Tibial artery (tissue), 4 donors: ENCODE data around the gene LCAT.

Experiments used
- DNase-seq, 2 donors: peaks; one replicate each; pipeline ENCODE4 v3.0.0-alpha.2; 2019
- H3K27ac ChIP-seq, 2 donors: fragments of 200-600 bp; sonication (generic) in 1 of 2; 1 replicate in 1 of 2; 2 replicates in 1 of 2; pipeline ENCODE4 v1.5.1; 2018 to 2019; ENCODE audit warnings: mild to moderate bottlenecking in 1 of 2
- H3K27me3 ChIP-seq, 2 donors: fragments of 200-600 bp; sonication (generic) in 1 of 2; one replicate each; pipeline versions ENCODE4 v1.5.1 to v1.6.0; 2016 to 2019
- H3K36me3 ChIP-seq, 3 donors: fragments of 200-600 bp; sonication (generic) in 2 of 3; one replicate each; pipeline ENCODE4 v1.5.1; 2016 to 2019; ENCODE audit warnings: mild to moderate bottlenecking in 2 of 3
- H3K4me1 ChIP-seq, 4 donors: fragments of 200-600 bp; sonication (generic) in 2 of 4; 1 replicate in 3 of 4; 2 replicates in 1 of 4; pipeline ENCODE4 v1.5.1; 2016 to 2019
- H3K4me3 ChIP-seq, 2 donors: fragments of 200-600 bp; sonication (generic) in 1 of 2; 1 replicate in 1 of 2; 2 replicates in 1 of 2; pipeline ENCODE4 v1.5.1; 2018 to 2019; ENCODE audit warnings: mild to moderate bottlenecking in 2 of 2
- H3K9me3 ChIP-seq, 3 donors: fragments of 200-600 bp; sonication (generic) in 1 of 3; one replicate each; pipeline ENCODE4 v1.5.1; 2016 to 2019
- intact Hi-C: fragments of 100-400 bp; cut with DNase I; formaldehyde crosslinking; loops from one replicate; pipeline ENCODE4 v1.15.0; 2023; ENCODE audit warnings: low total_unique reads
- TF ChIP-seq, protein P1 (sequence below), 2 experiments: fragments of 200-600 bp in 1 of 2; fragments of 450-650 bp in 1 of 2; IDR thresholded peaks; one replicate each; pipeline ENCODE4 v1.5.1; 2017 to 2019; ENCODE audit warnings: antibody characterized with exemption in 2 of 2, mild to moderate bottlenecking in 1 of 2, moderate library complexity in 1 of 2

Gene LCAT

DNA sequence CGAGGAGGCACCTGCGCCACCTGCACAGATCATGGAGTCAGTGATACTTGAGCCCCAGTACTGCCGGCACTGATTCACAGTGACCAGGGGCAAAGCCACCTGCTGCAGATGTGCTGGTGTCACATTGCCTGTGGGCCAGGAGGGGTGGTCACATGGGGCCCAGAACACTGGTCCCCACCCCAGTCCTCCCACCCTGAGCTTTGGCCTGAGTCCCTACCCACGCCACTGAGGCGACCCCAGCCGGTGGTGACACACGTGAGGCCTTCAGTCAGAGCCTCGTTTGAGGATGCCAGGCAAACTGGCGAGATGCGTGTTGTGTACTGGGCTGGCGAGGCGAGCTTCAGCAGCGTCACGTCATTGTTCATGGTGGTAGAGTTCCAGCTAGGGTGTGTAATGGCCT, 13.7 kb downstream of the LCAT start:
- intact Hi-C loops = no loop called here
- no peaks in the 10 kb centered on the region for H3K9me3 ChIP-seq
- no peak overlapping the region for H3K4me3 ChIP-seq
- no peaks in the 10 kb centered on the region for H3K27me3 ChIP-seq
- peaks cover 6 to 64% (median 35%) of the 10 kb centered on the region in 3 donors for H3K36me3 ChIP-seq
- no peak overlapping the region for H3K27ac ChIP-seq
- peaks cover 0 to 35% (median 28%) of the 10 kb centered on the region in 4 donors for H3K4me1 ChIP-seq
- no peak for DNase-seq
- TF ChIP-seq, protein P1, sequence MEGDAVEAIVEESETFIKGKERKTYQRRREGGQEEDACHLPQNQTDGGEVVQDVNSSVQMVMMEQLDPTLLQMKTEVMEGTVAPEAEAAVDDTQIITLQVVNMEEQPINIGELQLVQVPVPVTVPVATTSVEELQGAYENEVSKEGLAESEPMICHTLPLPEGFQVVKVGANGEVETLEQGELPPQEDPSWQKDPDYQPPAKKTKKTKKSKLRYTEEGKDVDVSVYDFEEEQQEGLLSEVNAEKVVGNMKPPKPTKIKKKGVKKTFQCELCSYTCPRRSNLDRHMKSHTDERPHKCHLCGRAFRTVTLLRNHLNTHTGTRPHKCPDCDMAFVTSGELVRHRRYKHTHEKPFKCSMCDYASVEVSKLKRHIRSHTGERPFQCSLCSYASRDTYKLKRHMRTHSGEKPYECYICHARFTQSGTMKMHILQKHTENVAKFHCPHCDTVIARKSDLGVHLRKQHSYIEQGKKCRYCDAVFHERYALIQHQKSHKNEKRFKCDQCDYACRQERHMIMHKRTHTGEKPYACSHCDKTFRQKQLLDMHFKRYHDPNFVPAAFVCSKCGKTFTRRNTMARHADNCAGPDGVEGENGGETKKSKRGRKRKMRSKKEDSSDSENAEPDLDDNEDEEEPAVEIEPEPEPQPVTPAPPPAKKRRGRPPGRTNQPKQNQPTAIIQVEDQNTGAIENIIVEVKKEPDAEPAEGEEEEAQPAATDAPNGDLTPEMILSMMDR (IDR thresholded peaks at IDR 0.05) = no peak

DNA sequence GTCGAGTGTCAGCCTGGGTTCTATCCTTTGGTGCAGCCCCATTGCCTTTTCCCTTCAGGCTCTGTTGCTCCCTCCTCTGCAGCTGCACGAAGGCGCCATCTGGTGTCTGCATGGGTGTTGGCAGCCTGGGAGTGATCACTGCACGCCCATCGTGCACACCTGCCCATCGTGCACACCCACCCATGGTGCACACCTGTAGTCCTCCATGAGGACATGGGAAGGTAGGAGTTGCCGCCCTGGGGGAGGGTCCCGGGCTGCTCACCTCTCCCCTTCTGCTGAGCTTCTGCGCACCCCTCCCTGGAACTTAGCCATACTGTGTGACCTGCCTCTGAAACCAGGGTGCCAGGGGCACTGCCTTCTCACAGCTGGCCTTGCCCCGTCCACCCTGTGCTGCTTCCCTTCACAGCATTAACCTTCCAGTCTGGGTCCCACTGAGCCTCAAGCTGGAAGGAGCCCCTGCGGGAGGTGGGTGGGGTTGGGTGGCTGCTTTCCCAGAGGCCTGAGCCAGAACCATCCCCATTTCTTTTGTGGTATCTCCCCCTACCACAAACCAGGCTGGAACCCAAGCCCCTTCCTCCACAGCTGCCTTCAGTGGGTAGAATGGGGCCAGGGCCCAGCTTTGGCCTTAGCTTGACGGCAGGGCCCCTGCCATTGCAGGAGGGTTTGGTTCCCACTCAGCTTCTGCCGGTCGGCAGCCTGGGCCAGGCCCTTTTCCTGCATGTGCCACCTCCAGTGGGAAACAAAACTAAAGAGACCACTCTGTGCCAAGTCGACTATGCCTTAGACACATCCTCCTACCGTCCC, 15.2 kb downstream of the LCAT start:
- Histone ChIP-seq H3K4me1 (peaks cover 0 to 29% (median 23%) of the 10 kb centered on the region in 4 donors), H3K4me3 (no peak overlapping the region), H3K27ac (no peak overlapping the region), H3K36me3 (peaks cover 6 to 57% (median 35%) of the 10 kb centered on the region in 3 donors), H3K27me3 (no peaks in the 10 kb centered on the region), H3K9me3 (no peaks in the 10 kb centered on the region)
- DNase-seq = peak in 1 of 2 donors; percentile 69
- TF ChIP-seq, protein P1 (IDR thresholded peaks at IDR 0.05) = peak; percentile 88 to 95
- intact Hi-C loops = loop anchor here (2.0 to 10.0 kb wide), 4 partner anchors 46 to 254 kb away; no protein-coding TSS in a partner anchor

- H3K27me3 ChIP-seq = no peaks in the 10 kb centered on the region
- H3K36me3 ChIP-seq = peaks cover 6 to 60% (median 35%) of the 10 kb centered on the region in 3 donors
- no peak overlapping the region for H3K4me3 ChIP-seq
- peaks cover 0 to 31% (median 24%) of the 10 kb centered on the region in 4 donors for H3K4me1 ChIP-seq
- intact Hi-C loops = loop anchor here (2.0 to 10.0 kb wide), 4 partner anchors 45 to 253 kb away; no protein-coding TSS in a partner anchor
- no peak for DNase-seq
- H3K27ac ChIP-seq = no peak overlapping the region
- TF ChIP-seq, protein P1 (IDR thresholded peaks at IDR 0.05) = no peak
- H3K9me3 ChIP-seq = no peaks in the 10 kb centered on the region
Measured at GRCh38 chr16:67928147-67928546, 15.8 kb downstream of the LCAT start.

DNA sequence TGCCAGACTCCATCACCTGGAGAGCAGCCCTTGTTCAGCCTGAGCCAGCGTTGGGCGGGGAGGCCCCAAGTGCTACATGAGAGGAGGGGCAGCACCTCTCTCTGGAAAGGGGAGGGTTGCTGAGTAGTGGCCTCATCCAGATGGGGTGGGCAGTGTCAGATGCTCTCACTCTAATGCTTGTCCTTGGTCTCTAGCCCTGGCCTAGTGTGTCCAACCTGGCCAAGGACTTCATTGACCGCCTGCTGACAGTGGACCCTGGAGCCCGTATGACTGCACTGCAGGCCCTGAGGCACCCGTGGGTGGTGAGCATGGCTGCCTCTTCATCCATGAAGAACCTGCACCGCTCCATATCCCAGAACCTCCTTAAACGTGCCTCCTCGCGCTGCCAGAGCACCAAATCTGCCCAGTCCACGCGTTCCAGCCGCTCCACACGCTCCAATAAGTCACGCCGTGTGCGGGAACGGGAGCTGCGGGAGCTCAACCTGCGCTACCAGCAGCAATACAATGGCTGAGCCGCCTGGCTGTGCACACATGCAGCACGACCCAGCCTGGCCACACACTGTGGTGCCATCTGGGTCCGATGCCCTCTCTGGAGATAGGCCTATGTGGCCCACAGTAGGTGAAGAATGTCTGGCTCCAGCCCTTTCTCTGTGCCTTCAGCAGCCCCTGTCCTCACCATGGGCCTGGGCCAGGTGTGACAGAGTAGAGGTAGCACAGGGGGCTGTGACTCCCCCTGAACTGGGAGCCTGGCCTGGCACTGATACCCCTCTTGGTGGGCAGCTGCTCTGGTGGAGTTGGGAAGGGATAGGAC, 16.6 kb downstream of the LCAT start:
- Histone ChIP-seq H3K36me3 (peaks cover 6 to 57% (median 35%) of the 10 kb centered on the region in 3 donors), H3K4me3 (no peak overlapping the region), H3K27ac (peak overlapping the region; percentile 70 to 80), H3K9me3 (no peaks in the 10 kb centered on the region), H3K27me3 (no peaks in the 10 kb centered on the region), H3K4me1 (peaks cover 0 to 39% (median 24%) of the 10 kb centered on the region in 4 donors)
- intact Hi-C loops = loop anchor here (5.0 to 10.0 kb wide), 3 partner anchors 95 to 253 kb away; no protein-coding TSS in a partner anchor
- TF ChIP-seq, protein P1 (IDR thresholded peaks at IDR 0.05) = no peak
- no peak for DNase-seq

- peak overlapping the region; percentile 0 to 30 for H3K4me3 ChIP-seq
- DNase-seq = peak; percentile 69 to 86
- H3K4me1 ChIP-seq = peaks cover 0 to 44% (median 24%) of the 10 kb centered on the region in 4 donors
- H3K36me3 ChIP-seq = peaks cover 6 to 48% (median 29%) of the 10 kb centered on the region in 3 donors
- H3K27ac ChIP-seq = peak overlapping the region; percentile 70 to 80
- H3K27me3 ChIP-seq = no peaks in the 10 kb centered on the region
- TF ChIP-seq, protein P1 (IDR thresholded peaks at IDR 0.05) = peak; percentile 29 to 47
- intact Hi-C loops = loop anchor here (5.0 to 10.0 kb wide), 3 partner anchors 94 to 251 kb away; no protein-coding TSS in a partner anchor
- H3K9me3 ChIP-seq = no peaks in the 10 kb centered on the region
Measured at GRCh38 chr16:67926181-67926750, 17.7 kb downstream of the LCAT start.
